ENCODE measurements around the gene TF.
"Not testable (repeated sequence)": the region's sequence is repeated elsewhere in the genome, so short reads cannot be mapped to it uniquely, and the experiment has no call there.

The TF gene

DNA sequence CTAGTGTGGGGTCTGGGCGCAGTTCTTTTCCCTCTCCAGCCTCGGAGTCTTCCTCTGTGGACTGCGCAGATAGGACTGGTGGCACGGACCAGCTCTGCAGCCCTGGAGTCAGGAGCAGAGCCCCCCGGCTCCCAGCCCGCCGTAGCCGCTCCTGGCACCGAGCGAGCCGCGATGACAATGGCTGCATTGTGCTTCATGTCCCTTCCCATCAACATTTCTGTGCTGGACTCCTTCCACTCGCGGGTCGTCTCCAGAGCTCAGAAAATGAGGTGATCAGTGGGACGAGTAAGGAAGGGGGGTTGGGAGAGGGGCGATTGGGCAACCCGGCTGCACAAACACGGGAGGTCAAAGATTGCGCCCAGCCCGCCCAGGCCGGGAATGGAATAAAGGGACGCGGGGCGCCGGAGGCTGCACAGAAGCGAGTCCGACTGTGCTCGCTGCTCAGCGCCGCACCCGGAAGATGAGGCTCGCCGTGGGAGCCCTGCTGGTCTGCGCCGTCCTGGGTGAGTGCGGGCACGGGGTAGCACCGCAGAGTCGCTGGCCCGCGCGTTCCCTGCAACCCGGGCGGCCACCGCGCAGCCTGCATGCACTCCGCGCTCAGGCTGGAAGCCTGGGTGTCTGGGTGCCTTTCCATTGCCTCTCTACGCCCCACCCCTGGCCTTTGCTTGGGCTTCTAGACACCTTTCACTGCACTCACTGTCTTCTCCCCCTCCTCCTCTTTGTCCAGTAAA, at the start of gene TF:
TF (plus strand) TSS at position 413 of the 731 bp plus-strand sequence; CDS start at position 461, 48 bp downstream.
- peak; percentile 39 for DNase-seq (ENCODE audit: low spot score)

DNA sequence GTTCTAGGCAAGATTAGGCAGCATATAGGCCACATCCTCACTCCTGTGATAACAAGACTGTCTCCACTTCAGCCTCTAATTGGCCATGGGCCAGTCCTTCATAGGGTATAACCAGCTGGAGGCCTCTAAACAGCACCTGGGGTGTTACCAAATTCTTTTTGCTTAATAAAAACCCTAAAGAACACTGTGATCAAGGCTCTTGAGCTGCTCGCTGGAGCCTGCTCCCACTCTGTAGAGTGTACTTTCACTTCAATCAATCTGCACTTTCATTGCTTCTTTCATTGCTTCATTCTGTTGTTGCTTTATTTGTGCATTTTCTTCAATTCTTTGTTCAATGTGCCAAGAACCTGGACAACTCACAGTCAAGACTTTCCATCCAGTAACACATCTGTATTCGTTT, 48.2 kb upstream of the TF start:
- no peak for DNase-seq (ENCODE audit: low spot score)

DNA sequence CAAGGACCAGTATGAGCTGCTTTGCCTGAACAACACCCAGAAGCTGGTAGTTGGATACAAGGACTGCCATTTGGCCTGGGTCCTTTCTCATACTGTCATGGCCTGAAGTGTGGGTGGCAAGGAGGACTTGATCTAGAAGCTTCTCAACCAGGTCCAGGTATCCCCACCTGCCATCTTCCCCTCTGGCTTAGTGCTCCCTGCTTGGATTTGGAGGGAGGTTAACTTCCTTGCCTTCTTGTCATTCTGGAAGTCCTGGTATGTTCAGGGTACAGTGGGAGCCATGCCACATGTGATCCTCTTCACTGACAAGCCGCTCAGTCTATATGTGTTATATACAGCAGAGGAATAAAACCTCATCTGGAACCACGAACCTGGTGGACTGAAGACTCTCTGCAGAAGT, 46.7 kb upstream of the TF start:
- no peak for DNase-seq (ENCODE audit: low spot score)

DNA sequence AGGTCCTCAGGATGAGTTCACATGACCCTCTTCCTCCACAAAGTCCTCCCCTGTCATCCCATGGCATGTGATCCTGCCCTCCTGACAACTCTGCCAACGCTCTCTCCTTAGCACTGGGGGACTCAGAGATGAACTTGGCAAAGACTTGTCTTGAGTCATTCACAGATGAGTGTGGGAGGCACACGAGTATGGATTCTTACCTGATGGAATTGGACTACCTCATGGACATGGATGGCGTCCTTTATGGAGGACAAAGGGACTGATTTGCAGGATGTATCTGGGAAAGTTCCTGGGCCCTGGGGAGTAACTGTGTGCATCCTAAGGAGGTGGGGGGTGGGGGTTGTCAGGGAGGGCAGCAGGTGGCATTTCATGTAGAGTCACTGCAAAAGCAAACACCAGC, 46.3 kb upstream of the TF start:
- DNase-seq (ENCODE audit: low spot score): no peak

DNA sequence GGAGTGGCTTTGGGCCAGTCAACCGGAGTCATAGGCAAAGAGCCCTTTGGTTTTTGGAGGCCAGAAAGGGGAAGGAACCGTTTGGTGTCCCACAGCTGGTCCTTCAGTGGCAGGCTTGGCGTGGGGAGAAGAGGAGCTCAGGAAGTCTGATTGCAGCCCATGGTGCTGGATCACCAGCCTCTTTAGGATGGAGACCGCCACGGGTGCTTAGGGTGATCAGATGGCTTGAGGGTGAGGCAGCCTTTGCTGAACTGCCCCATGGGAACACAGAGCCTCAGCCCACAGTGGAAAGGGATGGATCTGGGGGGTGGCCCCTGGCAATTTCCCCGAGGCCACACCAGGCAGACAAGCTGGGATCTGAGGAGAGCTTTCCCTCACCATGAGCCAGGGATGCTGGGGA, 45.8 kb upstream of the TF start:
- DNase-seq (ENCODE audit: low spot score): no peak

DNA sequence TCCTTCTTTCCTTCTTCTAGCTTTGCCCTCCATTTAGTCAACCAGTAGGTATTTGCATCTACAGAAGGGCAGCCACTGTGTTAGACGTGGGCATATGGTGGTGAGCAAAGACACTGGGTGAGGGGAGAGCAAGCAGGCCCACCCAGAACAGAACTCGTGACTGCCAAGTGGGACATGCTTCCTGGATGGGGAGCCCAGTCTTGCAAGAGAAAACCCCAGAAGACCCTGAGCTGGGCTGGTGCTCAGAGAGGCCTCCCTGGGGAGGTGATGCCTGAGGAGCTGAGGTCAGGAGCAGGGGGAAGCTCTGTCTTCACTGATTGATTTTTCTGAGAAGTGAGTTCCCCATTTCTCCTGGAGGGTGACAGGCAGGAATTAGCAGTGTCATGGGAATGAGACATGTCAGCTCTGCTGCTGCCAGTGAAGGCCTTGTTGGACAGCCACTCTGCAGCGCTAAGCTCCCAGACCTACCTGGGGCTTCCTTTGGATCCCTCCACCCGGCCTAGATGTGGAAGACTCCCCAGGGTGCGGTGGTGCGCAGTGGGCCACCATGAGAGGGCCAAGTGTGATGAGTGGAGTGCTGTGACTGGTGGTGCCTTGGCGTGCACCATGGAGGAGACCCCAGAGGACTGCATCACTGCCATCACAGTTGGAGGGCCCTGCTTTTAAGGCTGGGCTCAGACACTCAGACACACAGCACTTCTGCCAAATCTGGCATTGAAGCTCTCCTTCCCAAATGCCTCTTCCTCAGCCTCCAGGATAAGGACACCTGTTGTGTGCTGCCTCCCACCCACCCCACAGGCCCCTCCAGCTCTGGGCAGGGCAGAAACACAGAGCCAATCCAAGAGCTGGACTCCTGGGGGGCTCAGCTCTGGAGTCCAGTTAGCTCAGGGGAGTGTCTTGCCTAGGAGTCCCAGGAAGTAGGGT, 44.5 kb upstream of the TF start:
- peak; percentile 5 for DNase-seq (ENCODE audit: low spot score)

DNA sequence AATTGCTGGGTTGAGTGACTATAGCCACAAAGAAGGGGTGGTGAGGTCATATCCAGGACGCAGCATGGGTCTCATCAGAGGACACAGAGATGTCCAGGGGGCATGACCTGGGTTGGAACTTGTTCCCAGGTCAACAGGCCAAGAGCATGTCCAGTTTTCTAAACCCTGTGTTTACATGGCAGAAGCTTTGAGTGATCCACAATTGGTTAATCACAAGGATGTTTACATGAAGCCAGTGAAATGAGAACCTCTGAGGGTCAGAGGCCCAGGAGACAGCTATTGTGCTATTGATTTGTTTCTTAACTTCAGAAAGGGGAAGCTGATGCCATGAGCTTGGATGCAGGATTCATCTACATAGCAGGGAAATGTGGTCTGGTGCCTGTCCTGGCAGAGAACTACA, 42.3 kb upstream of the TF start:
- peak; percentile 6 for DNase-seq (ENCODE audit: low spot score)

DNA sequence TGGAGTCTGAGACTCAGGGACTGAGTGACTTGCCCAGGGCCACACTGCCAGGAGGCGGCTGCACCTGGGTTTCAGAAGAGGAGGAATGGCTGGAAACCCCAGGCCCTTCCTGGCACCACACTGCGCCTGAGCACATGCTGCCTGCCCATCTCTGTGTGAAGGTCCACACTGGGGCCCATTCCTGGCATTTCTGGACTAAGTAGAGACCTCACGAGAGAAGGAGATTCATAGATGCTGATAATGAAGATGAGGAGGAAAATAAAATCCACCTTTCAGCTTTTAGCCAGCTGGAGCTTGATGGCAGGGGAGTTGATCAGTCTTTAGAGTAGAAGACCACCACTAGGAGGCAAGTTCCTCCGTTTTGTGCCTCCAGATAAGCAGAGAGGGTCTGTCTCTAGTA, 40.2 kb upstream of the TF start:
- no peak for DNase-seq (ENCODE audit: low spot score)

DNA sequence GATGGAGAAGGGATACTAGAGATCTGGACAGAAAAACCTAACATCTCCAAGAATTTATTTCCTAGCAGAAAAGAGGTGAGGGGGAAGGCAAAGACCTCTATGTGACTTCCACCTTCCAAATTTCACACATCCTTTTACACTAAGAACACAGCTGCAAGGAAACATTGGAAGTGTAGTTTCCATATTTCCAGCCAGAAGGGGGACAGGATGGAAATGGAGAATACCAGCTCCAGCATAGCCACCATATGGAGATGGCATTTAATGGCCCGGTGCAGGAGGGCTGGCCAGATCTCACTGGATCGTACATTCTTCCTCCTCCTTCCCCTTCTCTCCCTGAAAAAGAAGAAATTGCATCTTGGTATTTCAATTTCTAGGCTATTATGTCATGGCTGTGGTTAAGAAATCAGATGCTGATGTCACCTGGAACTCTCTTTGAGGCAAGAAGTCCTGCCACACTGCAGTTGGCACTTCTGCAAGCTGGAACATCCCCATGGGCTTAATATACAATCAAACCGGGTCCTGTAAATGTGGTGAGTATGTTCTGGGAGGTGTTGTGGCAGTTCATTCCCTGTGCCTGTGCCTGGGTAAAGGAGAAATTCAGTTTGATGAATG, 36.9 kb upstream of the TF start:
- DNase-seq (ENCODE audit: low spot score): no peak

DNA sequence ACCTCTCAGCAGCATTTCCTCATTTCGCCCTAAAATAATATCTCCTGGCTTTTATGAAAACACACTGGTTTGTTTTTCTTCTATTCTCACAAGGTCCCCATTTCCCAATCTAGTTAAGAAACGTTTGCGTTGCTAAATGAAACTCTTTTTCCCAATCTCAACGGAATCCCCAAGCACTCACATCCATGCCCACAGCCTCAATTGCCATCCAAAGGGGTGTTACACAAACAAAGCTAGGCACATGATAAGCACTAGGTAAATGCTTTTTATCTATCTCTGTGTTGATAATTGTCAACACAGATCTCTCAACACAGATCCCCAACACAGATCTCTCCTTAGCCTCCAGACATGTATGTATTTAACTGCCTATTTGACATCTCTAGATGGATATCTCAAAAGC, 35.2 kb upstream of the TF start:
- no peak for DNase-seq (ENCODE audit: low spot score)

DNA sequence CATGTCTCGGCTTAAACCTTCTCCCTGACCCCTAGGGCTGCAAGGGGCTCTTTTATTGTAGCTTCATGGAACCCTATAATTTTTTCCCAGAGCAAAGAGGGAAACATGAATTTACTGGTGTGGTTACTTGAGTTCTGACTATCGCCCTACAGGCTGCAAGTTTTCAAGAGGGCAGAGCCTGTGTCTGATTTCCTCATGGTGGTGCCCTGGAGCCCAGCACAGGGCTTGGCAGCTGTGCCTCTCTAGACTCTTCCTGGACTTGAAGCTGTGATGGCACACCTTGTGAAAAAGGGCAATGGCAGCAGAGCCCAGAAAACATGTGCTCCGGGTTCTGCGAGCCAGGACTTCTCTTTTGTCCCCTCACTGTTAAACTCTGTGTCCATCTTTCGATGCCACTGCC, 34.2 kb upstream of the TF start:
- no peak for DNase-seq (ENCODE audit: low spot score)

DNA sequence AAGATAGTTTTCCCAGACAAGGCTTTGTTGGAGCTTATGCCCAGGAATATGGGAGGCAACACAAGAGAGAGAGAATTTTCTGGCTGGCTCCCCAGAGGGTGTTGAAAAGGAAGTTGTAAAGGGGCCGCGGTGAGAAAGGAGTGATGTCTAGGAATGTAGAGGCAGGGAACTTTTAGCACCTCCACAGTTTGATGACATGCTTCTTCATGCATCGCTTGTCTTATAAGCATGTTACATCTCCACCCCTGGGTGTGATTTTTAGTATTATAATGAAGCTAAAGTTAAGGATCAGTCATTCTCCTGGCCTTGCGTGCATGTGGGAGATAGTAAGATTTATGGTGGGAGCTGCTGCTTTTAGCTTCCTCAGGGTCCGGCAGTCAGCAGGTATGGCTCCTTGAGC, 32.8 kb upstream of the TF start:
- no peak for DNase-seq (ENCODE audit: low spot score)

DNA sequence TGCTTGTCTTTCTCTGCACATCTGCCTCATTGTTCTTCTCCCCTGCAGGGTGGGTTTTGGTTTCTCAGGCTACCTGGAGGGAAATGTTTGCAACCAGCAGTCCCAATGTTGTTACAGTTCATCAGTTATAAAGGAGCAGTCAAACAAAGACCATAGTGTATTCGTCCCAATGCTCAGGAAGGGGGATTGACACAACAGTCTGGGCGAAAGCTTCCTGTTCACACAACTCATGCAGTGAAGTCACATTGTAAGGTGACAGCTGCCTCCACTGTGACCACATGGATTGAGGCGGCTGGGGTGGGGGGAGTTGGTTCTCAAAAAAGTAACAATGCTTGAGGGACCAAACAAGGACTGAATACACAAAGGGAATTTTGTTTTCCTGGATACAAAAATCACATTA, 28.8 kb upstream of the TF start:
- DNase-seq (ENCODE audit: low spot score): no peak

DNA sequence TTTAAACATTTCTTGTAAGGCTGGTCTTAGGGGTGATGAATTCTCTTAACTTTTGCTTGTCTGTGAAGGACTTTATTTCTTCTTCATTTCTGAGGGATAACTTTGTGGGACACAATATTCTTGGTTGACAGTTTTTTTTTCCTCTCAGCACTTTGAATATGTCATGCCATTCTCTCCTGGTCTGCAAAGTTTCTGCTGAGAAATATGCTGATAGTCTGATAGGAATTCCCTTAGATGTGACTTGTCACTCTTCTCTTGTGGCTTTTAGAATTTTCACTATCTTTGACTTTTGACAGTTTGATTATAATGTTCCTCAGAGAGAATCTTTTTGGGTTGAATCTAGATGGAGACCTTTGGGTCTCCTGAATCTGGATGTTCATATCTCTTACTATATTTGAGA, 23.3 kb upstream of the TF start:
- no peak for DNase-seq (ENCODE audit: low spot score)

DNA sequence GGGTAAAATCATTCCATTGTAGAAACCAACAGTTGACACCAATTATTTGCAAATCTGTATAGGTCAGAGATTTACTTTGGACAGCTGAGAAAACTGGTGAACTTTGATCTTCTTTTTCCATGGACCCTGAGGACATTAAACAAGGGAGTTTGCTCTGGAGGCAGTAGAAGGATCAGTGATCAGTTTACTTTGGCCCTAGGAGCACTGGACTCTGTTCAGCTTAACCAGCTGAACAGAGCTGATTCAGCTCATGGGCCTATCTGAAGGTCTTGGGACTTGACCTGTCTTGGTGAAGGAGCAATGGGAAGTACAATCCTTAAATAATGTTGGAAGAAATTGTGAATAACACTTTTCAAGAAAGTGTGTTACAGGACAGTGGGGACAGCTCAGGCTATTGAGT, 15.2 kb upstream of the TF start:
- DNase-seq (ENCODE audit: low spot score): no peak

DNA sequence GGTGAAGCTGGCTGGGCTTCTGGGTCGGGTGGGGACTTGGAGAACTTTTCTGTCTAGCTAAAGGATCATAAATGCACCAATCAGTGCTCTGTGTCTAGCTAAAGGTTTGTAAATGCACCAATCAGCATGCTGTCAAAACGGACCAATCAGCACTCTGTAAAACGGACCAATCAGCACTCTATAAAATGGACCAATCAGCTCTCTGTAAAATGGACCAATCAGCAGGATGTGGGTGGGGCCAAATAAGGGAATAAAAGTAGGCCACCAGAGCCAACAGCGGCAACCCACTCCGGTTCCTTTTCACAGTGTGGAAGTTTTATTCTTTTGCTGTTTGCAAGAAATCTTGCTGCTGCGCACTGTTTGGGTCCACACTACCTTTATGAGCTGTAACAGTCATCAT, 14.0 kb upstream of the TF start:
- not testable (repeated sequence) for DNase-seq (ENCODE audit: low spot score)

DNA sequence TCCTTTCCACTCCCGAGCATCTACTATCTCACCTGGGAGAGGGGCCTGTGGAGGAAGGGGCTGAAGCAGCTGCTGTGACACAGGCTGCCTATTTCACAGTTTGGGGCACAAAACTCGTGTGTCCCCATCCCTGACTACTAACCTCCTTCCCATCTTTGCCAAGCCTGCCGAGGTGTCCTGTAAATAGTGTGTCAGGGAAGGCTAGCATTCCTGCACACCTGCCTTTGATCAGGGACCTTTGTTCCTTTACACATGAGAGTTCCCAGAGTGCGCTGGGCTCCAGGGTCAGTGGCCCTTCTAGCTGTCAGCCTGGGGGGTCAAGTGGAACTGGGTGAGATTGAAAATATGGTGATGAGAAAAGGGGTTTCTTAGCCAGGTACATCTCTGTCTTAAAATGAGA, 13.0 kb upstream of the TF start:
- DNase-seq (ENCODE audit: low spot score): no peak

DNA sequence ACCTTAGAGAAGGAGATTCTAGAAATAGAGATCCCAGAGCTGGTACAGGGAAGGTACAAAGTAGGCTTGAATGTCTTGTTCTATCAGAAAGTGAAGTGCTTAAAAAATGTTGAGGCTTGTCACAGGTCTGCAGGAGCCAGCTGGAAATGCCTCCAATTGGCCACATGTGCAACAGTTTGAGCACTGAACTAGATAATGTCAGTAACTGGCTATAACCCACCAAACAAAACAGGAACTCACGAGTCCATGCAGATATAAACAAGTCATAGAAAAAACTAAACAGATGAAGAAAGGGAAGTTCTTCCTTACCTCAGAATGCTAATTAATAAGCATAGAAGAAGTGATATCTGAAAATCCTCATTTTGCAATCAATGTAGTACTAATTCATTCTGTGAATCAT, 11.9 kb upstream of the TF start:
- DNase-seq (ENCODE audit: low spot score): no peak

DNA sequence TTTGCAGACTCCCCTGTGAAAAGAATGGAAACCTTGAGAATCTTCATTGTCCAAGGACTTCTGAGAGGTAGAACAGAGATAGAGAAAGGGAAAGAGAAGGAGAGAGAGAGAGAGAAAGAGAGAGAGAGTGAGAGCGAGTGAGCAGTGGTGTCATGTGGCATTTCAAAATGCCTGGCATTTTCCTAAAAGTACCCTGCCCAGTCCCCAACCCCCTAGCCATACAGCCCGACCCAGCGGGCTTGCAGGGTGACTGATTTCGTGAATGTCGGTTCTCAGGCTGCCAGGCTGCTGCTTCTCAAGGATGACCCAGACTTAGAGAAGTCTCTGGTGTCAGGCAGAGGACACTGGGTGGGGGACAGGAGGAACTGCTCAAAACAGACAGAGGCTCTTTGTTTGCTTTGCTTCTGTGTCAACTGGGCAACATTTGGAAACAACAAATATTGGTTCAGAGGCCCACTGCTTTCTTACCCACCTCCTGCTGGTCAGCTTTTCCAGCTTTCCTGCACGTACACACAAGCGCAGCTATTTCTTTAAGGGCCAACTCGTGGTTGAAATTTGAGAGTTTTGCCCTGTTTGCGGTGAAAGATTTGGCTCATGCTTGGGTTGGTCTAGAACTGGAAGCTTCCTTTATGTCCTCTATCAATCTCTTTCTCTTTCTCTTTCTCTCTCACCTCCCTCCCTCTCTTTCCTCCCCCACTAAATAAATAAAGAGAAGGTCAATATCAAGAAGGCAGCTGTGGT, 3.7 kb upstream of the TF start:
- no peak for DNase-seq (ENCODE audit: low spot score)

DNA sequence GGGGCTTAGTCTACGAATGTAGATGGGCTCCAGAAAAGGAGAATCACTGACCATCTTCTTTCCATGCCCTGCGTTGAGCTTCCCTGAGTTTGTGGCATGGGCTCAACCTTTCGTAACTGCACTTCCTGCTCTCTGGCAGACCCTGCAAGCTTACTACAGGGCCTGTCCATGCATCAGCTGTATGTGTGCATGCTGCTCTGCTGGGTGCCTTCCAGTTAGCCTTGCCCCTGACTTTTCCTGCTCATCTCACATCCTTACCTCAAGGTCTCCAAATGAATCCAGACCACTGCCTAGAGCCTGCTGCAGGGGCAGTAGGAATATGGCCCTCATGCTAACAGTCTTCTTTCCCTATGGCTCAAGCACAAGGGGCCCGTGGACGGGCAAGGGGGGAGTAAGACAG, 2.0 kb upstream of the TF start:
- no peak for DNase-seq (ENCODE audit: low spot score)

DNA sequence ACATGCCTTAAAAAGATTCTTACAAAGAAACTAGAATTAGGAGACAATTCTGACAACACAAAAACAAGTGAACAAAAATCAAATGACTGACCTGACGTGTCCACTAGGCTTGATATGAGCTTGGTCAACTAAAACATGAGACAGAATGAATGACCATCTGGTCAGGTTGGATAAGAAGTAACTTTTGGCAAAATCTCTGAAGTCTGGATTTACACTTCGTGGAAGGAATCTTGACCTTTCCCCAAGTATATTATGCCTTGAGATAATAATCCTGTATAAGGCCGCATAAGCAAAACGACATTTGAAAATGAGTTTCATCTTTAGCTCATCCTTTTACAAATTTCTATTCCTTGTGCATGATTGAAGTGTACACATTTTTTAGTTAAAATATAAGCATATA, 1.1 kb upstream of the TF start:
- no peak for DNase-seq (ENCODE audit: low spot score)

DNA sequence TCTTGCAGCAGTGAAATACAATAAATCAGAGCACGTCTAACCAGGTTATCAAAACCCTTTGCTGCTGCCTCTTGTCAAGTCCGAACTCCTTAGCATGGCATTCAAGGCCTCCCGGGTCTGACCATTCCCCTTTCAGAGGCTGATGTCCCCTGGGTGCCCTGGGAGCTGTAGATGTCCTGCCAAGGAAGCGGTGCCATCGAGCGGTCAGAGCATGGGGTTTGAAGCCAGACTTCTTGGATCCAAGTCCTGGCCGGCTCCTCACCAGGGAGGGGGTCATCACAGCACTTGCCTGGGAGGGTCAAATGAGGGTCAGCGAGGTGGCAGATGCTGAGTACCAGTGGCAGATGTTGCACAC, 496 bp downstream of the TF start:
- no peak for DNase-seq (ENCODE audit: low spot score)

DNA sequence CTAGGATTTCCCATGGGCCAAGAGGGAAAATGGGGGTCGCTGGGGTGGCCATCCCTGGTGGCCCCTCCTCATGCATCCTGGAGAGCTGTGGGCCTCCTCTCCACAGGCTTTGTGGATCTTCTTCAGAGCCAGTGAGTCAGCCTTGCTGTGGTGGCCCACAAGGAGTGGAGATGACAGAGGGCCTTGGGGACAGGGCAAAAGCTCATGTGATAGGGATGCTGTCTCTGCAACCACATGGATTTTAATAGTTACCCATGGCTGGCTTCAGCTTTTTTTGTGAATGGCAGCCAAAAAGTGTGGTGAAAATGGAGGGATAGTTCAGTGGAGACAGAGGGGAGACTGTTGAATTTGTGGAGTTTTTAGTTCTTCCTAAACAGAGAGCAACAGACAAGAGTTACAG, 1.2 kb downstream of the TF start:
- no peak for DNase-seq (ENCODE audit: low spot score)
